Endodermal cell (in vitro differentiated cells): ENCODE data around the gene SLC22A8. TPM values are rescaled to one million over a fixed set of nuclear protein-coding genes. Genes with fewer than 3 reads are reported as not detected.

Experiments used
- DNase-seq: peaks from one replicate; pipeline ENCODE4 v3.0.0-alpha.2; 2017
- H3K27ac ChIP-seq: 2 replicates; pipeline ENCODE4 v1.5.1; 2013; ENCODE audit warnings: mild to moderate bottlenecking, low read depth, low read length, moderate library complexity
- H3K27me3 ChIP-seq: 2 replicates; pipeline ENCODE4 v1.6.1; 2013; ENCODE audit warnings: mild to moderate bottlenecking, low read length, moderate library complexity; ENCODE audit not compliant: insufficient read depth, control insufficient read depth, poor library complexity, severe bottlenecking
- H3K36me3 ChIP-seq: 2 replicates; pipeline ENCODE4 v1.7.0; 2013; ENCODE audit warnings: mild to moderate bottlenecking, low read length, moderate library complexity; ENCODE audit not compliant: control insufficient read depth, insufficient read depth
- H3K4me1 ChIP-seq: one replicate; pipeline ENCODE4 v1.7.0; 2013; ENCODE audit warnings: low read length; ENCODE audit not compliant: control insufficient read depth, insufficient read depth
- H3K4me3 ChIP-seq: 2 replicates; pipeline ENCODE4 v1.5.1; 2013; ENCODE audit warnings: mild to moderate bottlenecking, low read length, moderate library complexity
- H3K9ac ChIP-seq: 2 replicates; pipeline ENCODE4 v1.6.1; 2013; ENCODE audit warnings: mild to moderate bottlenecking, low read length, moderate library complexity; ENCODE audit not compliant: poor library complexity, severe bottlenecking; ENCODE audit errors: extremely low read depth
- H3K9me3 ChIP-seq: 2 replicates; pipeline ENCODE4 v1.6.1; 2013; ENCODE audit warnings: mild to moderate bottlenecking, low read length, moderate library complexity; ENCODE audit not compliant: control insufficient read depth
- H3K27ac Mint-ChIP-seq: 2 replicates; pipeline ENCODE4 v1.8.0; 2020; ENCODE audit warnings: mixed read lengths
- H3K27me3 Mint-ChIP-seq: 2 replicates; pipeline ENCODE4 v1.8.0; 2021; ENCODE audit warnings: mild to moderate bottlenecking, mixed read lengths; ENCODE audit not compliant: insufficient read depth
- H3K36me3 Mint-ChIP-seq: 2 replicates; pipeline ENCODE4 v1.8.0; 2020; ENCODE audit warnings: low read depth, mixed read lengths
- H3K4me1 Mint-ChIP-seq: 2 replicates; pipeline ENCODE4 v1.8.0; 2020; ENCODE audit warnings: mixed read lengths
- H3K4me3 Mint-ChIP-seq: 2 replicates; pipeline ENCODE4 v1.8.0; 2020; ENCODE audit warnings: mild to moderate bottlenecking, moderate library complexity, mixed read lengths
- H3K9me3 Mint-ChIP-seq: 2 replicates; pipeline ENCODE4 v1.8.0; 2020; ENCODE audit warnings: mild to moderate bottlenecking, mixed read lengths
- CTCF ChIP-seq: fragments of 200-600 bp; sonication (generic); conservative IDR thresholded peaks from 2 replicates; pipeline ENCODE4 v1.5.0; 2021; ENCODE audit warnings: antibody characterized with exemption, mild to moderate bottlenecking
- WGBS, 2 experiments: methylation state at CpG; one replicate each; pipeline versions ENCODE4 v1.1.5 to v1.1.7; 2013; ENCODE audit warnings: missing lambda C conversion rate in 2 of 2, mixed read lengths in 1 of 2; ENCODE audit not compliant: insufficient coverage in 1 of 2, insufficient read length in 1 of 2; 5-methylcytosine and 5-hydroxymethylcytosine counted together
- total RNA-seq, 2 donors: library from RNA; stranded (reverse); fragmentation: NEBNext Ultra II Directional in 1 of 2; extraction: Animal tissue kit (Norgen Biotek cat#: 25700) in 1 of 2; gene quantifications; 2 replicates in 1 of 2; 3 replicates in 1 of 2; pipeline ENCODE4 v1.2.1, GENCODE V29; 2021

The SLC22A8 gene
- total RNA-seq, 2 donors from 2014 or later = 0.22 TPM; not detected in 1

DNA sequence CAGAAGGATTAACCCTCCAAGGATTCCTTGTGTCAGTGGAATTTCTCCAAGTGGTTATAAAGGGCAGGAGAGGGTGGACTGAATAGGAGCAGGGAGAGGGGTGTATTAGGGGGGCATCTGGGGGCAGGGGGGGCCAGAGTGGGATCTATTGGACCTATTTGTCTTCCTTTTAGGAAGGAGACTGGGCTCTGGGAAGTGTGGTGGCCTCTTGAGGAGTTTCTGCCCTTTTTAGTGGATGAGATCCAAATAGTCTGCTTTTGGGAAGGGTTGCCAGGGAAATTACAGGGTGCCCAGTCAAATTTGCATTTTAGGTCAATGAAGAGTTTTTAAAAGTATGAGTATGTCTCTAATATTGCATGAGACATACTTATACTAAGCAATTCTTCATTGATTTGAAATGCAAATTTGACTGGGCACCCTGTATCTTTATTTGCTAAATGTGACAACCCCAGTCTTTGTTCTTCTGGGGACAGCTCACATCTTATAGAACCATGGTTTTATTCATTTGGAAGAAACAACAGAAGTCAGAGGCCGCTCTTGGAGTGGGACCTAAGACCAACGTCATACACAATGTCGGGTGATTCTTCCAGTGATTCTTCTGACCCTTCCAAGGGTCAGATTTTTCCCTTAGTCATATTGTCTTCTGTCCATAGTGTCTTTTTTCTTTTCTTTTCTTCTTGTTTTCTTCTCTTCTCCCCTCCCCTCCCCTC lies 30.4 kb downstream of the SLC22A8 start:
- Histone ChIP-seq H3K4me1 (no peaks in the 10 kb centered on the region), H3K9me3 (no peaks in the 10 kb centered on the region), H3K36me3 (no peaks in the 10 kb centered on the region), H3K9ac (no peak overlapping the region), H3K27ac (no peak overlapping the region), H3K4me3 (no peak overlapping the region), H3K27me3 (no peaks in the 10 kb centered on the region)
- DNase-seq = no peak
- H3K9me3 Mint-ChIP-seq = no peaks in the 10 kb centered on the region
- no peak overlapping the region for H3K27ac Mint-ChIP-seq
- no peaks in the 10 kb centered on the region for H3K36me3 Mint-ChIP-seq
- no peak overlapping the region for H3K4me3 Mint-ChIP-seq
- no peaks in the 10 kb centered on the region for H3K4me1 Mint-ChIP-seq
- WGBS, 2 experiments = 86 to 93% methylated on average over 3 of the region's 3 CpGs
- peaks cover 4% of the 10 kb centered on the region for H3K27me3 Mint-ChIP-seq
- TF ChIP-seq CTCF = no peak

GRCh38 chr11:62984451-62984991 lies 31.1 kb downstream of the SLC22A8 start, which contains the start of gene SLC22A6:
Gene SLC22A6, minus strand, starts transcription at chr11:62984967. Its CDS starts 277 bp downstream, at chr11:62984690.
- no peak within 1 kb of the TSS for H3K27ac ChIP-seq
- TF ChIP-seq CTCF = no peak
- no peak within 1 kb of the TSS for H3K9ac ChIP-seq
- no peaks in the 10 kb centered on the region for H3K27me3 ChIP-seq
- no peak within 1 kb of the TSS for H3K4me3 Mint-ChIP-seq
- H3K36me3 ChIP-seq = no peaks in the 10 kb centered on the region
- no peaks in the 10 kb centered on the region for H3K9me3 ChIP-seq
- no peaks in the 10 kb centered on the region for H3K4me1 Mint-ChIP-seq
- peaks cover 5% of the 10 kb centered on the region for H3K27me3 Mint-ChIP-seq
- 76 to 83% methylated on average over 9 to 14 of the region's 14 CpGs for WGBS, 2 experiments
- no peak for DNase-seq
- H3K27ac Mint-ChIP-seq = no peak within 1 kb of the TSS
- no peak within 1 kb of the TSS for H3K4me3 ChIP-seq
- no peaks in the 10 kb centered on the region for H3K9me3 Mint-ChIP-seq
- H3K36me3 Mint-ChIP-seq = no peaks in the 10 kb centered on the region
- no peaks in the 10 kb centered on the region for H3K4me1 ChIP-seq

- Histone ChIP-seq H3K4me3 (no peak overlapping the region), H3K4me1 (no peaks in the 10 kb centered on the region), H3K9ac (no peak overlapping the region), H3K27ac (no peak overlapping the region), H3K27me3 (no peaks in the 10 kb centered on the region), H3K9me3 (no peaks in the 10 kb centered on the region), H3K36me3 (no peaks in the 10 kb centered on the region)
- no peaks in the 10 kb centered on the region for H3K4me1 Mint-ChIP-seq
- WGBS, 2 experiments = 89 to 90% methylated on average over 6 to 13 of the region's 13 CpGs
- no peaks in the 10 kb centered on the region for H3K9me3 Mint-ChIP-seq
- H3K4me3 Mint-ChIP-seq = no peak overlapping the region
- H3K27me3 Mint-ChIP-seq = peaks cover 10% of the 10 kb centered on the region
- TF ChIP-seq CTCF = no peak
- H3K36me3 Mint-ChIP-seq = no peaks in the 10 kb centered on the region
- no peak for DNase-seq
- no peak overlapping the region for H3K27ac Mint-ChIP-seq
Observed at GRCh38 chr11:62983536-62984199, 32.0 kb downstream of the SLC22A8 start.
